Measurements from ENCODE around the gene AFF3.

Gene AFF3

DNA sequence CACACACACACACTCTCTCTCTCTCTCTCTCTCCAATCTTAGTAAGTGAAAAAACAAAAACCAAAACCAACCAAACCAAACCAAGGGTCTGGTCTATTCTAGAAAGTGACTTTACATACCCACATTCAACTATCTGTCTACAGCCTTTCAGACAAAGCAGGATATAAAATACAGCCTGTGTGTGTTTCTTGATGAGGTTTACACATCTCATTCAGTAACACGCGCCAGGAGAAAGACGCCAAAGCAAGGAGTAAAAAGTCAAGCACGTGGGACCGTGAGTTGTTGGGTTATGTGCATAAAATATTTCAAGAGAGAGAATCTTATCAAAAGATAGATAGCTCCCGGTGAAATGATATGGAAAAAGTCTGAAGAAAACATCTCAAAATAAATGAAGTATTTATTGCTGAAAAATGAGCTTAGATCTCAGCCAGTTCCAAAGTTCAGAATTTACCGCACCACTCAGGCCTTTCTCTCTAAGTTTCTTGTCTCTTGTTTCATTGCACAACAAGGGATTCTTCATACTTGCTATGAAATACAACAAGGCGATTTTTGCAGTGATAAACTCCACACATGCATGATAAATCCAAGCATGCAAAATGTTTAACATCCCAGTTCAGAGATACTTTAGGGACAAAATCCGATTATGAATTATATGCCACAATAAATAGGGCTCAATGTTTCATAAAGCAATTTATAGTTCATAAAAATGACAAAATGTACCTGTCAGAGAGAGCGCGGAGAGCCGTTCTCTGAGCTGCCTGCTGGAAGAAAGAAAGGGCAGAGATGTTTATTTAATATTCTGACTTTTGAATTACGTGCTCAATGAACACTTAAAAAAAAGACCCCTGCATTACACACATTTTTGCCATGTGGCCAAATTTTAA, 493.2 kb downstream of the AFF3 start:
- no peak for DNase-seq

DNA sequence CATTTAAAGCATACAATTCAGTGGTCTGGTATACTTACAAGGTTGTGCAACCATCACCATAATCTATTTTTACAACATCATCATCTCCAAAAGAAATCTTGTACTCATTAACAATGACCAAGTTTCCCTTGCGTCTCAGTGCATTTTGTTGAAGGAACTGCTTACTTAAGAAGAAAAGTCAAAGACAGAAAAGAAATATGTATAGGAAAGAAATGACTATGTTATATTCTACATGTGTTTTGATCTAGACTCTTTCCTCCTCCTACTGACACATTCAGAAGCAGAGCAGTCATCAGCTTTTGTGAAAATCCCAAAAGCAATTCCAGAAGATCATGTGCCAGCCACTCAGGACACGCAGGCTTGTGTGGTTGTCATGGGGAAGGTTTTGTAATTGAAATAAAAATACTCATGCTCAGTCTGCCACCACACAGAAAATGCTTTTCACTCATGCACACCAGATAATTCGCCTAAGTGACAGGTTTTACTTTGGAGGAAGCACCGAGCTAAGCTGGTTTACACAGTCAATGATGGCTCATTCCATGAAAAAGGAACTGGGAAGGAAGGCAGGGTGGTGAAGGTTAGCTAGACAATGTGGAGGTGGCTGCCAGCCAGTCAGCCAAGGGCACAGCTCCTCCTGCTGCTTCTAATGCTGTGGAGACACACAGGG, 494.1 kb downstream of the AFF3 start:
- DNase-seq: no peak

DNA sequence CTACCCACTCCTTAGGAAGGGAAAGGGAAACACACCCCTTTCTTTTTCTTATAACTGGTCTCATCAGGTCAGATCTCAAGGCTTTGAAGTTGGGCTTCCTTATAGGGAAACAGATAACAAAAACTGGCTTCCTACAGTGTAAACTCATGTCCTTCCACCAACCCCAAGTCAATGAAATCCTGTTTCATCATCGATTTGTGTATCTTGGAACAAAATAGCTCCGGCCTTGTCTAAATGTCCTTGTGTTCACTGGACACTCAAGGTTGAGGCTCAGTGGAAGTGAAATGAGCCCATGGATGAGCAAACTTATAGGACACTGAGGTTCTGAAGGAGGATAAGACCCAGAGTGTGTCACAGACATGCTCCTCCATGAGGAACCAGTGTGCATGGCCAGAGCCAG, 496.4 kb downstream of the AFF3 start:
- no peak for DNase-seq

DNA sequence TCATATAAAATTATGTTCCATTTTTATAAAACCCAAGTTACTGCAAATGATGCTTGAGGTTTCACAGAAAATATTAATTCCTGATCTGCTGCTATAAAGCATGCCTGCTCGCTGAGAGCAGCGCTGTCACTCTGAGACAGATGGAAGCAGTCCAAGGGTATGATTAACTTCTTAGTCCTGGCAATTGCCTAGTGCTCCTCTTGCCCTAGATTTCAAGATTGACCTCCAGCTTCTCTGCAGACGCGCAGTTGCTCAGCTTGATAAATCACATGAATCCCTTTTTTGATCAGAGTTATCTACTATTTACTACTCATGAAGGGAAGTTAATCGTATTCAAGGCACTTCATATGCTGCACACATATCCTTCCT, 498.0 kb downstream of the AFF3 start:
- no peak for DNase-seq

DNA sequence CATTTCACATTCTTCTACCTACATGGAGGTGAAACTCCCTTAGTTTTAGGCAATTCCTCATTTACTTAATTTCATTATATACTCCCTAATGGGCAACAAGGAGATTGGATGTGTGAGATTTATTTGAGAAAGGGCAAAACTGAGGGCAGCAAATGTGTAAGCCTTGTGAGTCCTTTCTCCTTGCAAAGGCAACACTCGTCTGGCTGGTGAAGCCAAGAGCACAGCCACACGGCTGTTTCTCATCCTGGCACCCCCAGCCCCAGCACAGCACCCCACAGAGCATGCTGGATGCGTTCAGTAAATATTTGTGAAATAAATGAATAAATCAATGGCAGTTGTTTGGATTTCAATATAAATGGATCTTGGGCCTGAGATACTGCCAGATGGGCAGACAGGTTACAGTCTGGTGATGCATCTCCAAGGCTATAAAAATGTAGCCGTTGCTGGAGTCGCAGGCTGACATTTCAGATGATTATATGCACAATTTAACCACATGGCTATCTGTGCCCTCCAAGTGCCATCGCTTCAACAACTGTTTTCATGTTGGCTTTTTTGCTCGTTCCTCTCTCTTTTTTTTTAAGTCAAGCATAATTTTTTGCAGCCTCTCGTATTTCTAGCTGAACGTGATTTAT, 498.5 kb downstream of the AFF3 start:
- DNase-seq: no peak

DNA sequence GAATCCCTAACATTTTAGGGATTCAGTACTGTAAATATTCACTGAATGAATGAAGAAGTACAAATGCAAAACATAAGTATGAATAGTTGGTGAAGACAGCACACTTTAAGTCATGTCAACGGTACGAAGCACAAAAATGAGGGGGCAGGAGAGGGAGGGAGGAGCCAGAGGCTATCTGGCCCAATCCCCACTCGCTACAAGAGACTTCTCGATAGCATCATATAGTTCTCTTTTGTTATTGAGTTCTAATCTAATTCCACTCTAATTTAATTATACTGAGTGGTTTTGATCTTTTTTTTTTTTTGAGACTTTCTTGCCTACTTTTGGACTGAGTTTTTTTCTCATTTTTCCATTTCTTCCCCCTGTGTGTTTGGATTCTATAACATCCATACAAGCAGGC, 500.4 kb downstream of the AFF3 start:
- DNase-seq: no peak

DNA sequence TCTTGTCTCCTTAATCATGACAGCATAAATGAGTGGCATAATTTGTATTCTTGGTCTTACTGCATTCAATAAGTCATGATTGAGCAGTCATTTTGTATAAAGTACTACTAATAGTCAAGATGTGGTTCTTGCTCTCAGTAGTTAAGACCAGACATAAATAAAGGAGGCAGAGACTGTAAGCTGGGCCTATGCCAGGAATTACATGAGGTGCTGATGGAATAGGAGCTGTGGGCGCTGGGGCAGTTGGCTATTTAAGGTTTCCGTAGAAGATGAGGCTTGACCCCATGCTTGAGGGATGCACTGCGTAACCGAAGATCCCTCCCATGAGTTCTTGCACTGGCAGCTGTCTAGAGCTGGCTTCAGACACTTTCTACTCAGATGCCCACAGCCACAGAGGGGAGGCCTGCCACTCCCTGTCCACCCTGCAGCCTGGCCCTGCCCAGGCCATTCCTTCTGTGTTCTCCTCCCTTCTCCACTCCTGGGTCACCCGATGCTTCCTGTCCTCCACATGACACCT, 501.7 kb downstream of the AFF3 start:
- no peak for DNase-seq

DNA sequence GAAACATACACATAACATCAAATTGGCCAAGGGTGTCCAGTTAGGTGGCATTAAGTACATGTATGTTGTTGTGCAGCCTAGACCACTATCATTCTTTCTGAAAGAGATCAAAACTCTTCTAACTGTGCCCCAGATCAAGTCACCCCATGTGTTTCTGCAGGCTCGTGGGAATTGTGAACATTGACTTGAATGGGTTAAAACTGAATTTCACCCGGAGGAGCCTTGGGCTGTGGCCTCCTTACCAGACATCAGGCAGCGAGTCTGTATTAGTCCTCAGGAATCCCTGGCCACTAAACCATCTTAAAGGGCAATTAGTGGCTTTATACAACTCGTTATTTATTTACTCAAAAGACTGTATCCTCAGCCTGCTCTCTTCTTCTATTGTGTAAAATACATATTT, 503.6 kb downstream of the AFF3 start:
- DNase-seq: no peak

DNA sequence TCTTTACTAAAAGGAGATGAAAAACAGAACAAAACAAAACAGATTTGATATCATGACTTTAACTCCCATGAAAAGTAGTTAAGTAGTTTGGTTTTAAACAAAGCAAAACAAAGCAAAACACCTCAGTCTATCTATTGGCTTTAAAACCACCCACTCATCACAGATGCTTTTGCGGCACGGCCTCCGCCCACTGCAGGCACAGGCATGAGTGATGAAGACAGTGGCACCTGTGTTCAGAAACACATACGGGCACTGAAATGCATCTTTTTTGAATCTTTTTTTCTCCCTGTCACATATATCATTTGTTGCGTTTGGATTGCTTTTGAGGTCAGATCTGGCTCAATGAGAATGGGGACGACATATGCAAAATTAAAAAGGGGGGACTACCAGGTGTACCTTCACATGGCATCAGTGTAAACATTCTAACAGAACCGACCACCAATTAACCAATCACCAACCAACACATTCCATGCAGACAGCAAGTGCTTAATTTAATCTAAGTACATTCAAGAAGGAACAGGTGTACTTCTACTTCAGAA, 505.2 kb downstream of the AFF3 start:
- DNase-seq: no peak

DNA sequence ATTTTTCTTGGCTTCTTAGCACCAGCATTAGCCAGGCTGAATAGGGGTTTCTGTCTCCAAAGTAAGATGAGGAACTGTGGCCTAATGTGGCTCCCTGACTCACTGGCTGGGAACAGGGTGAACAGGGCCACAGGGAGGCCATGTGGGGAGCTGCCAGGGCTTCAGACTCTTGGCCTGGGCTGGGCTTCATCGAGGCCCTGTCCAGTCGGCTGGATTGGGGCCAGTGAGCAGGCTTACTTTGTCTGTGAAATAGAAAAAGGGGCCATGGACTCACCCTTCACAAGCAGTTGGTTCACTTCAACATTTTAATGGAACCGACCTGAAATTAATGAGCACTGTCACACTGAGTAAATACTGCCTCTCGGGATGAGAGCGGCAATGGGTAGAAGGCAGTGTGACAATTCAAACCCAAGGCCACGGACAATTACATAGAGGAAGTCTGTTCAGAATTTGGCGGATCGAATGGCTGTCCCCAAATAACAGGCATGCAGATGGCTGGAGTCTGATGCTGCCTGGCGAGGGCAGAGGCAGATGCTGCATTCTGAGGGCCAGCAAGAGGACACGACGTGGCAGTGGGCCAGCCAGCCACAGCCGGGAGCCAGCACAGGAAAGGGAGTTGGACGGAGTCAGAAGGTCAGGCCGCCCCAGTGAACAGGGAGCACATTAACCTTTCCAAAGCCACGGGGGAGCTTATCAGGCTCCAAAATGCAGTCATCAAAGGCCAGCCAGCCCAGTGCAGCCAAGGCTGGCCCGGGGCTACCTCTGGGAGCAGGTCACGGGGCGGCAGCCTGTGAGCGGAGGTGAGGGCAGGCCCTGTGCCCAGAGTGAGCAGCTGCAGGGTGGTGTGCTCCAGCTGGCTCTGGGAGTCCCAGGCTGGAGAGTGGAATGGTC, 506.0 kb downstream of the AFF3 start:
- DNase-seq: no peak

DNA sequence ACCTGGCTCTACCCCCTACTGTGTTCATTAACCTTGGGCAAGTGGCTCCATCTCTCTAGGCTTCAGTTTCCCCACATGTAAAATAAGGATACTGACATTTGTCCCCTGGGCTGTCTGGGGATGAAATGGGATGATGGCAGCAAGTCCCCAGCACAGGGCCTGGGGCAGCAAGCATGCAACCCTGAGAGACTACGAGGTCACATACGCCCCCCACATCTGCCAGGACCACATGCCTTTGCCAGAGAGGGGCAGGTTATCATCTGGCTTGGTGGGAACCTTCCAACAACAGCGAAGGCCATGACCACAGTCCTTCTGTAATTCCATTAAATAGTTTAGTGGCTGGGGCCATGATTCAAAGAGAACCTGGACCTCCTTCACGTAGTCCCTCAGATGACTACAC, 506.7 kb downstream of the AFF3 start:
- no peak for DNase-seq

DNA sequence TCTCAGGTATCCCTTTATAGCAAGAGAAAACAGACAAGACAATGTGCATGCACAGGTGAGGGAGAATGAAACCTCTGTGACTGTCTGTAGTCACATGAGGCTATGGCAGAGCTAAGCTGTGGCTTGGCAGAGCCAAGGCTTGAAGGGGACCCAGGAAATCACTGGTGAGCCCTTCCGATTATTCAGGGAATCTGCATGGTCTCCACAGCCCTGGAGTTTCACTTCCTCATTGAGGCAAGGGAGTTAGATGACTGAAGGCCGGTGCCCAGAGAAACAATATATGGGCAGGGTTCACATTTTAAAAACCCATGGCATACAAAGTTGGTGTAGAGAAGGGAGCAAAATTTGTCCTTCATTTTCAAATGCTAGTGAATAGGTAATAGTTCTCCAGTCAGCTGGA, 508.2 kb downstream of the AFF3 start:
- DNase-seq: no peak

DNA sequence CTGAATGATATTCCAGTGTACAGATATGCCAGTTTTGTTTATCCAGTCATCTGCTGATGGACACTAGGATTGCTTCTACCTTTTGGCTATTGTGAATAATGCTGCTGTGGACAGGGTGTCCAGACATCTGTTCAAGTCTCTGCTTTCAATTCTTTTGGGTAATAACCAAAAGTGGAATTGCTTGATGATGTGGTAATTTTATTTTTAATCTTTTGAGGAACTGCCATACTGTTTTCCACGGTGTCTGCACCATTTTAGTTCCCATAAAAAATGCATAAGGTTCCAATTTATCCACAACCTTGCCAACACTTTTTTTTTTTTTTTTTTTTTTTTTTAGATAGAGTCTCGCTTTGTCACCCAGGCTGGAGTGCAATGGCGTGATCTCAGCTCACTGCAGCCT, 510.7 kb downstream of the AFF3 start:
- no peak for DNase-seq

DNA sequence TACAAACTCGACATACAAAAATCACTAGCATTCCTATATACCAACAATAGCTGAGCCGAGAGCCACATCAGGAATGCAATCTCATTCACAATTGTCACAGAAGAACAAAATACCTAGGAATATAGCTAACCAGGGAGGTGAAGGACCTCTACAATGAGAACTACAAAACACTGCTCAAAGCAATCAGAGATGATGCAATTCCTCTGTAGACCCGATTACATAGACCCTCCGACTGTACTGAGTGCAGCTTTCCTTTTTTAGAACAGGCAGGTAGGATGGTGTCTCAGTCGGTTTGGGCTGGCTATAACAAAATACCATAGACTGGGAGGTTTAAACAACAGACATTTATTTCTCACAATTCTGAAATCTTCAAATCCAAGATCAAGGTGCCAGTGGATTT, 513.1 kb downstream of the AFF3 start:
- no peak for DNase-seq

DNA sequence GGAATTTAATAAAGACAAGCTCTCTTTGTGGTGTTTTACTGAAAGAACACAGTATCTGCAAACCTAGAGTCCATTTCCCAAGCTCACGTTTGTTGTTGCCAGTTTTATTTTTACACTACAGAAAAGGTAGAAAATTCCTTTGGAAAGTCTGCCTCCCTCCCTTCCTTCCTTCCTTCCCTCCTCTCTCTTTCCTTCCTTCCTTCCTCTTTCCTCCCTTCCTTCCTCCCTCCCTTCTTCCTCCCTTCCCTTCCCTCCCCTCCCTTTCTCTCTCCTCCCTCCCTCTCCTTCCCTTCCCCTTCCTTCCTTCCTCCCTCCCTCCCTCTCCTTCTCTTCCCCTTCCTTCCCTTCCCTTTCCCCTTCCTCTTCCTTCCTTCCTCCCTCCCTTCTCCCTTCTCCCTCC, 516.2 kb downstream of the AFF3 start:
- DNase-seq: no peak

DNA sequence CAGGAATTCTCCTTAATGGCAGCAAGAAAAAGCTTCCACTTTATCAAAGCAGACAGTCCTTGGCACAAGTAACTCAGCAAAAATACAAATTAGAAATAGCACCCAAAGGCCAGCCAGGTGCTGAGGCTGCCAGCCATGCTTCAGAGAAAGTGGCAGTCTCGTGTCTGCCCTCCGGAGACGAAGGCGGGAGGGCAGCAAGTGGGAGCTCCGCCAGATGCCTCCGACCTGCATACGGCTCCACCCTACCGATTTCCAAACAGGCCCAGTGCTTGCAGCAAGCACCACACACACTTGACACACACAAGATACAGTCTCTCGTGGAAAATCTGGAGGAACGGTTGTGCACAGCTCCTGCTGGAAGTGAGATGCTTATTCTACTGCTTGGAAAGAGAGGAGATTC, 517.7 kb downstream of the AFF3 start:
- no peak for DNase-seq

DNA sequence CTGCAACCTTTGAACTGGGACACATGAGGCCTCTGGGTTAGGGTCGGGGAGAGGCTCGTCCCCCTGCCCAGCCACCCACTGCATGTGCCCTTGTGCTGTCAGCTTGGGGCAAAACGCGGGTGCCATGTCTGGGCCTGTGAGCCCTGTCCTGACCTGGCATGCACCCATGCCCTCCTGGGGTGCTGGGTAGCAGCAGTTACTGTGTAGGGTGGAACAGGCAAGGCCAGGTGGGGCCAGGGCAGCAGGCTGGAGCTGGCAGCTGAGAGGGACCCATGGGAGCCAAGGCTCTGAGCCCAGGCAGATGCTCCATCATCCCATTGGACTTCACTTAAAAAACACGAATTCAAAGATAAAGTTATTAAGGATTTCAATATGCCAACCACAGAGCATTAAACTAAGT, 518.8 kb downstream of the AFF3 start:
- DNase-seq: no peak

DNA sequence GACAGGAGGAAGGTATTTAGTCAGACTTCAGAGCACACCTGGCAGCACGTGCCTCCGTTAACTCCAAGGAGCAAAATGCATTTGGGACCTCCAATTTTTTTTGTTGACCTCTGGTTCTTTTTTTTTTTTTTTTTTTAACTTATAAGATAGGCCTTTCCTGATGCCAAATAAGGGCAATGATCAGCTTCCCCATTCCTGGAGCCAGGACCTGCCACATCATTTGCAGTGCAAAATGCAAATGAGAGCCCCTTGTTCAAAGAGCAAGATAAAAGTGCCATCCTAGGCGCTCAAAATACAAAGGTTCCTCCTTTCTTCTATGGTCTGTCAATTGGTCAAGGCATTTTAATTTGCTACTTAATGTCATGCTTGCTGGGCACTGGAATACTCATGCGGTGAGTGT, 519.4 kb downstream of the AFF3 start:
- no peak for DNase-seq

DNA sequence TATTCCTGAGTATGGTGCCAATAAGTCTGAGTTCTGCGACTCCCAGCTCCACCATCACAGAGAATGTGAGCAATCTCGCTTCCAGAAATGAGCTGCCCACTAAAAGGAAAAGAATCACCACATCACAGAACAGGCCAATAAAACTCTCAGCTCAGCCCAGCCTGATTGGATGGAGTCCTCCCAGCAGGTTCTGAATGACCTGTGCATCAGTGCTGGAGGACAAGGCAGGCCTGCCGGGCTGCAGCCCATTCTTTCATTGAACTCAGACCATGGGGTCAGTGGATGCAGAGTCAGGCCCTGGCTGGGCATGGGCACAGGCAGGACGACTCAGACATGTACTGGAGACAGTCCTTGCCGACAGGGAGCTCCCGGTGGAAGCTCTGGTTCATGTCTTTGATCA, 519.9 kb downstream of the AFF3 start:
- no peak for DNase-seq

DNA sequence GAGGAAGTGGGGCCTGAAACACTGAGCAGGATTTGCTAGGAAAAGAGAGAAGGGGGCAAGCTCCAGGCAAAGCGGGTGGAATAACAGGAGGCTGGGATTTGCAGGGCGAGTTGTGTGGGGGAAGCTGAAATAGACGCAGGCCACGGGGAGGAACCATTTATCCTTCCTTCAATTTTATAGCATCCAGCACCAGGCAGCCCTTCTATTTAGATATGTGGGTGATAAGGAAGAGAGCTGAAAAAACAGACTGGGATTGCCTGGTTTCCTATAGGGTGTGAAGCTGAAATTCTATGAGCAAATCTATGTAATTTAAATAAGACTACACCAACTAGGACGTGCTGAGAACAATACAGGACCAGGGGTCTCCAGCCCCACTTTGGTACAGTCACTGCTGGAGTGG, 520.6 kb downstream of the AFF3 start:
- DNase-seq: no peak

DNA sequence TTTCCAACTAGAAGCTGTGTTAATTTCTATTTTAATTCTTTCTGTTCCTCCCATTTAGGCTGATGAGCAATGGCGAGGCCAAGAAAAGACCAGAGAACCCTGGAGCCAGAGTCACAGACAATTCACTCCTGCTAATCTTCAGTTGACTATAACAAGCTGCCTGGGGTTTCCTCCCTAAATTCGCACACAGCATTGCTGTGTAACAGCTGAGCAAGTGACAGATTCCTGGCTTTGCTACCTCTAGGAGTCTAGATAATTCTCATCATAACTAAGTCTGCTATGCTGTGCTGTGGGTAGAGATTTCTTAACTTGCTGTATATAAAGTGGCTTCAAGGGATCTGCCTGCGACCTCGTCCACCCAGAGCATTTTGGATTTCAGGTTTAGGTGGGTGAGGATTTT, 521.3 kb downstream of the AFF3 start:
- DNase-seq: no peak

DNA sequence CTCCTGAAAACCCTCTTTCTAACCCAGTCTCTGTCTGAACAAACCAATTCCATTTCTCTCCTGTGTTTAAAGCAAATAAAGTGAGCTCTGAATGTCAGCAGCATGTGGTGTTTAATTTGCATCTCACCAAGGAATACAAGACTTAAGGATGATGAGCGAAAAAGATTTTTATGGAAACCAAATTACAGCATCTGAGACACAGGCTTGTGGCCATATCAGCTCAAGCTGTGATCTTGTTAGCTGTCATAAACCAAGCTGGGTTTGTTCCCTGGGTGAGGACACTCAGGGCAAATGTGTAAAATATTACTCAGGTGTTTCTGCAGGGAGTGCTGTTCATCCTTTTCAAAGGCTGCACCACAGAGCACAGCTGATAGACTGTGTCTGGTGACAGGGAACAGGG, 523.2 kb downstream of the AFF3 start:
- no peak for DNase-seq

All from stimulated activated CD4-positive, alpha-beta T cell treated with anti-CD3 and anti-CD28 coated beads, Interleukin-4, amount 100 ng/mL, for 4 hours (primary cell).